ENCODE measurements around the gene EYA2.

- TF ChIP-seq CTCF (conservative IDR thresholded peaks at IDR 0.05 in 1 of 2, IDR thresholded peaks at IDR 0.05 in 1 of 2; ENCODE audit: extremely low read depth in 1 of 2, insufficient read depth in 1 of 2, low read depth in 1 of 2, low read length in 2 of 2) (no peak), EZH2 (IDR thresholded peaks at IDR 0.05; ENCODE audit: borderline replicate concordance, low read length) (no peak)
Observed at GRCh38 chr20:47210470-47210869, 315.8 kb downstream of the EYA2 start.

Measured in mammary epithelial cell (primary cell).